ENCODE results near the gene MLXIP.

DNA sequence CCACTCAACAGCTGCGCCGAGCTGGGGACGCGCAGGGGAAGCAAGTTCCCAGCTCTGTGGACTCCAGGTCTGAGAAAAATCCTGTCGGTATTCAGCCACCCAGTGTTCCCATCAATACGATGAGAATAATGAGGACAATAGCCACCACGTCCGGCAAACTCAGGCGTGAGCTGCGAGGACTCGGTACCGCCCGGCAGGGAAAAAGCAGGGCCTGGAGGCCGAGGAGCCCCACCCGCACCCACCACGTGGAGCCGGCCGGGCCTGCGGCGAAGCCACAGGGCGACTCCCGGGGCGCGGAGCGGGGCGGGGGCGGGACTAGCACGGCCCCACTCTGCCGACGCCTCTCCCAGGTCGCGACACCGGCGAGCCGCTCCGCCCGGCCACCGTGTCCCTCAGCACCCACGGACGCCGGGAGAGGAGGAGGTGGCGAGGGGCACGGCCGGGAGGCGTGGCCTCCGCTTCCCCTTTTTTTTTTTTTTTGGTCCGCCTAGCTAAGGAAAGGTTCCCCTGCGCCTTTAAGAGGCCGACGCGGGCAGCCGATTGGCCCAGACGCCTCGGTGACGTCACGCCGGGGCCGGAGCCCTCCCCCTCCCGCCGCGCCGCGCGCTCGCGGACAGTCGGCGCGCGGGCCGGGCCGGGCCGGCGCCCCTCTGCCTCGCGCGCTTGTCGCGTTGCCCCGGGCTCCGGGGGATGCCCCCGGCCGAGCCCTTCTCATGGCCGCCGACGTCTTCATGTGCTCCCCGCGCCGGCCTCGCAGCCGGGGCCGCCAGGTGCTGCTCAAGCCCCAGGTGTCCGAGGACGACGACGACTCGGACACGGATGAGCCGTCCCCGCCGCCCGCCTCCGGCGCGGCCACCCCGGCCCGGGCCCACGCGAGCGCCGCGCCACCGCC, at the start of gene MLXIP:
- peak; percentile 97 for TF ChIP-seq POLR2A (IDR thresholded peaks at IDR 0.05; ENCODE audit: low read length)
- no peak for TF ChIP-seq GATA1 (IDR thresholded peaks at IDR 0.05; ENCODE audit: low read depth, low read length)
